GM19328 (cell line): Measurements from ENCODE around the gene IFT172.
A peak's percentile ranks its signal among the peaks of the same experiment; 100 is the strongest.
"Not testable (repeated sequence)": the region's sequence is repeated elsewhere in the genome, so short reads cannot be mapped to it uniquely, and the experiment has no call there.

Source experiments
- ATAC-seq: cut with Tn5 transposase; IDR thresholded peaks from one replicate; pipeline ENCODE4 v1.9.1; 2021; ENCODE audit warnings: mild to moderate bottlenecking, moderate library complexity; ENCODE audit not compliant: unreplicated experiment

IFT172 gene

DNA sequence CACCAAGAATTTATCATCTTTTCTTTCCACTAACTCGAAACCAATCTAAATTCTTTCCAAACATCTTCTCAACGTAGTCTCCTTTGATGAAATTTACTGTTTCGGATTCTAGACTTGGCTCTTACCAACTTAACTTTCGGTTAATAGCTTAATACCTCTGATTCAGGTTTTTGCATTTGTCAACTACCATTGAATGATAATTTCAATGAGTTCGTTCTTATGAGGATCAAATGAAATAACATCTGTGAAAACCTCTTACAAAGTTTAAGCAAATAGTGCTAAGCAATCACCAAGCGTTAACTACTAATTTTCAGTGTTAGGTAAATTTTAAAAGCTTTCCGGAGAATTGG, 61.7 kb downstream of the IFT172 start:
- no peak for ATAC-seq

- ATAC-seq: not testable (repeated sequence)
These were observed 64.5 kb downstream of the IFT172 start for GRCh38 chr2:27425039-27425438.

DNA sequence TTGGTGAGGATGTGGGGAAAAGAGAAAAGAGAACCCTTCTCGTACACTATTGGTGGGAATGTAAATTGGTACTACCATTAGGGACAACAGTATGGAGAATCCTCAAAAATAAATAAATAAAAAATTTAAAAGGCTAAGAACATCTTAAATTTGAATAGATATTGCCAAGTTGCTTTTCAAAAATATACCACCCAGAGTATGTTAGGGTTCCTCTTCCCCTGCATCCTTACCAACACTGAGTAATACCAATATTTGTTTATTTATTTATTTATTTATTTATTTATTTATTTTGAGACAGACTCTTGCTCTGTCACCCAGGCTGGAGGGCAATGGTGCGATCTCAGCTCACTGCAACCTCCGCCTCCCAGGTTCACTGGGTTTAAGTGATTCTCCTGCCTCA, 66.6 kb downstream of the IFT172 start:
- ATAC-seq: no peak

GRCh38 chr2:27421660-27422250, 67.8 kb downstream of the IFT172 start:
- no peak for ATAC-seq

GRCh38 chr2:27420996-27421395, 68.5 kb downstream of the IFT172 start:
- ATAC-seq: no peak

- no peak for ATAC-seq
These were observed 73.4 kb downstream of the IFT172 start for GRCh38 chr2:27416151-27416550.

GRCh38 chr2:27412419-27413152, 77.0 kb downstream of the IFT172 start:
- ATAC-seq: no peak

GRCh38 chr2:27409321-27410073, 80.0 kb downstream of the IFT172 start, which contains the start of gene PPM1G:
PPM1G (minus strand) TSS chr2:27409591; CDS start chr2:27409422, 169 bp downstream.
- ATAC-seq: peak; percentile 95

- peak; percentile 33 for ATAC-seq
These were observed 80.8 kb downstream of the IFT172 start for GRCh38 chr2:27408601-27409320.

- no peak for ATAC-seq
These were observed 81.6 kb downstream of the IFT172 start for GRCh38 chr2:27407798-27408491.

GRCh38 chr2:27400348-27401135, 89.0 kb downstream of the IFT172 start:
- ATAC-seq: no peak

GRCh38 chr2:27398962-27399361, 90.6 kb downstream of the IFT172 start:
- no peak for ATAC-seq
